Upper lobe of left lung (tissue), 6 donors: ENCODE results near the gene SLC12A7. TPM values are rescaled to one million over a fixed set of nuclear protein-coding genes. Genes with fewer than 3 reads are reported as not detected.

Experiments
- ATAC-seq, 2 donors: fragments of 200-7000 bp; cut with Tn5 transposase; one replicate each; pipeline ENCODE4 v1.9.1; 2022; ENCODE audit warnings: mild to moderate bottlenecking in 2 of 2, moderate library complexity in 2 of 2; ENCODE audit not compliant: low FRiP score in 2 of 2
- DNase-seq, 2 donors: peaks; one replicate each; pipeline ENCODE4 v3.0.0-alpha.2; 2019 to 2020
- H3K27ac ChIP-seq, 4 donors: fragments of 200-600 bp; sonication (generic); one replicate each; pipeline ENCODE4 v1.5.1; 2016 to 2019
- H3K27me3 ChIP-seq, 4 donors: fragments of 200-600 bp; sonication (generic); one replicate each; pipeline ENCODE4 v1.5.1; 2017 to 2019
- H3K36me3 ChIP-seq, 4 donors: fragments of 200-600 bp; sonication (generic); one replicate each; pipeline ENCODE4 v1.5.1; 2016 to 2019
- H3K4me1 ChIP-seq, 4 donors: fragments of 200-600 bp; sonication (generic); one replicate each; pipeline ENCODE4 v1.5.1; 2018 to 2019
- H3K4me3 ChIP-seq, 4 donors: fragments of 200-600 bp; sonication (generic); one replicate each; pipeline ENCODE4 v1.5.1; 2017 to 2019; ENCODE audit warnings: mild to moderate bottlenecking in 2 of 4, moderate library complexity in 1 of 4
- H3K9me3 ChIP-seq, 4 donors: fragments of 200-600 bp; sonication (generic); one replicate each; pipeline ENCODE4 v1.5.1; 2018 to 2019
- CTCF ChIP-seq, 6 experiments: fragments of 450-650 bp in 4 of 6; fragments of 200-600 bp in 2 of 6; sonication (generic) in 2 of 6; IDR thresholded peaks; one replicate each; pipeline ENCODE4 v1.5.1; 2016 to 2019; ENCODE audit warnings: antibody characterized with exemption in 6 of 6
- EP300 ChIP-seq, 4 donors: sonication (generic); formaldehyde crosslinking; IDR thresholded peaks; one replicate each; pipeline ENCODE4 v1.5.1; 2017; ENCODE audit warnings: antibody characterized with exemption in 4 of 4, control low read depth in 2 of 4
- POLR2A ChIP-seq, 4 donors: fragments of 450-650 bp; IDR thresholded peaks; one replicate each; pipeline ENCODE4 v1.5.1; 2016 to 2017; ENCODE audit warnings: antibody characterized with exemption in 4 of 4, mild to moderate bottlenecking in 2 of 4
- POLR2AphosphoS5 ChIP-seq, 2 donors: sonication (generic); formaldehyde crosslinking; IDR thresholded peaks; one replicate each; pipeline ENCODE4 v1.5.1; 2017; ENCODE audit warnings: antibody characterized with exemption in 2 of 2
- WGBS, 2 donors: methylation state at CpG; one replicate each; pipeline ENCODE4 v1.1.5; 2017 to 2018; 5-methylcytosine and 5-hydroxymethylcytosine counted together
- total RNA-seq, 6 donors: library from RNA; depleted of rRNA in 4 of 6; stranded (reverse); fragments of >200 nt in 4 of 6; gene quantifications; one replicate each; pipeline versions ENCODE4 v1.1.0 to v1.2.1, GENCODE V29; 2016 to 2021
- donor health status: DM: no; HTN: no; CAD: no; lungs with moderate emphysema.
- donor health status: DM: no; HTN: yes; CAD: no; lungs with severe emphysema.

SLC12A7 gene
- total RNA-seq, 6 donors from 2014 or later = 31.3 to 138 (median 48.5) TPM

GRCh38 chr5:1068895-1069719 is 42.8 kb downstream of the SLC12A7 start:
- peak in 1 of 2 donors; percentile 83 for DNase-seq
- WGBS, 2 donors = 92 to 94% methylated on average over 22 to 33 of the region's 33 CpGs
- Histone ChIP-seq H3K27me3 (no peaks in the 10 kb centered on the region), H3K36me3 (peaks cover 3 to 61% (median 29%) of the 10 kb centered on the region in 4 donors), H3K4me1 (no peaks in the 10 kb centered on the region), H3K4me3 (no peak overlapping the region), H3K27ac (no peak overlapping the region), H3K9me3 (no peaks in the 10 kb centered on the region)
- peak; percentile 28 to 36 for ATAC-seq
- no peak for TF ChIP-seq POLR2A (IDR thresholded peaks at IDR 0.05)
- TF ChIP-seq CTCF (IDR thresholded peaks at IDR 0.05) = no peak

GRCh38 chr5:1068204-1068894 is 43.5 kb downstream of the SLC12A7 start:
- H3K27me3 ChIP-seq = no peaks in the 10 kb centered on the region
- no peaks in the 10 kb centered on the region for H3K9me3 ChIP-seq
- no peak overlapping the region for H3K4me3 ChIP-seq
- ATAC-seq (peak; percentile 7 to 55), DNase-seq (peak in 1 of 2 donors; percentile 85)
- H3K36me3 ChIP-seq = peaks cover 3 to 60% (median 29%) of the 10 kb centered on the region in 4 donors
- no peaks in the 10 kb centered on the region for H3K4me1 ChIP-seq
- no peak overlapping the region for H3K27ac ChIP-seq
- WGBS, 2 donors = 89 to 93% methylated on average over 30 to 34 of the region's 34 CpGs
- TF ChIP-seq CTCF (IDR thresholded peaks at IDR 0.05) = no peak
- TF ChIP-seq POLR2AphosphoS5 (IDR thresholded peaks at IDR 0.05) = no peak
- TF ChIP-seq EP300 (IDR thresholded peaks at IDR 0.05) = no peak
- TF ChIP-seq POLR2A (IDR thresholded peaks at IDR 0.05) = no peak

- no peak overlapping the region for H3K27ac ChIP-seq
- no peak overlapping the region for H3K4me3 ChIP-seq
- no peaks in the 10 kb centered on the region for H3K27me3 ChIP-seq
- ATAC-seq (no peak), DNase-seq (peak in 1 of 2 donors; percentile 73)
- no peaks in the 10 kb centered on the region for H3K9me3 ChIP-seq
- H3K4me1 ChIP-seq = no peaks in the 10 kb centered on the region
- TF ChIP-seq POLR2A (IDR thresholded peaks at IDR 0.05) (no peak), EP300 (IDR thresholded peaks at IDR 0.05) (no peak), CTCF (IDR thresholded peaks at IDR 0.05) (no peak), POLR2AphosphoS5 (IDR thresholded peaks at IDR 0.05) (no peak)
- peaks cover 3 to 67% (median 35%) of the 10 kb centered on the region in 4 donors for H3K36me3 ChIP-seq
- 78 to 92% methylated on average over 24 to 45 of the region's 45 CpGs for WGBS, 2 donors
Measured at GRCh38 chr5:1067141-1068121, 44.4 kb downstream of the SLC12A7 start.

- Histone ChIP-seq H3K4me3 (no peak overlapping the region), H3K4me1 (no peaks in the 10 kb centered on the region), H3K9me3 (no peaks in the 10 kb centered on the region), H3K27me3 (no peaks in the 10 kb centered on the region), H3K36me3 (peaks cover 3 to 74% (median 37%) of the 10 kb centered on the region in 4 donors), H3K27ac (no peak overlapping the region)
- 89 to 93% methylated on average over 11 to 12 of the region's 12 CpGs for WGBS, 2 donors
- TF ChIP-seq CTCF (IDR thresholded peaks at IDR 0.05) (no peak), POLR2A (IDR thresholded peaks at IDR 0.05) (no peak)
- DNase-seq (peak in 1 of 2 donors; percentile 60), ATAC-seq (no peak)
Measured at GRCh38 chr5:1066676-1067075, 45.2 kb downstream of the SLC12A7 start.
